GM19035 (cell line): ENCODE measurements around the gene TNS2.
A peak's percentile ranks its signal among the peaks of the same experiment; 100 is the strongest.

ENCODE experiments used
- ATAC-seq: cut with Tn5 transposase; IDR thresholded peaks from one replicate; pipeline ENCODE4 v1.9.1; 2021; ENCODE audit not compliant: unreplicated experiment

TNS2 gene

GRCh38 chr12:53068811-53069585 is 19.1 kb downstream of the TNS2 start:
- no peak for ATAC-seq

DNA sequence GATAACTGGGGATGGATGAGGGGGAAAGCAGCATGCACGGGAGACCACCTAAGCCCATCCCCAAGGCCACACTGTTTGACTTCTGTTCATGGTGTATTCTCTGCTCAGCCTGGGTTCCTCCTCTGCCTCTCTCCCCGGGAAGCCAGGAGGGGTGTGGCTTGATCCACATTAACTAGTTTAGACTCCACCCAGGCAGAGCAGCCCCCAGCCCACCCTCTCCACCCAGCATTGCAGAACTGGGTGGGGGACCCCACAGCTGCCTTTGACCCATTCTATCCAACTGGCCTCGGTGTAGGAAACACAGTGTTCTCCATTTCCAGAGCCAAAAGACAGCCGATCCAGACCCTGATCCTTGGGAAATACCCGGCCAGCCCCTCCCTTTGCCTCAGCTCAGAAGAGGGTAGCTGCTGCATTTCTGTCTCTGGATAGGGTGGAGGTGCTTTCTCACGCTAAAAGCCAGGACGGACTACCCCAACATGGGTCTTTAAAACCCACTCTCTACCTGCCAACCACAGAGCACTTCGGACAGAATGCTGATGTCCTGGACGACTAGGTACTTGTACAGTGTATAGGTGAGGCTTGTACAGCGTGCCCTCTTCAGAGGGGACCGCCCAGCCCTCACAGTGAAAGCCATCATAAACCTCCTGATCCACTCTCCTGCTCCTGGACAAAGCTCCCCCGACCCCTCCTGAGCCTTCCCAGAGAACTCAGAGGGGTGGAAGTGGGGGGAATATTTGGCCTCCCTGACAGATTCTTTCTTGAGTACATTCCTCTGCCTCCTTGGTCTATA is 20.0 kb downstream of the TNS2 start:
- ATAC-seq = no peak

- ATAC-seq = no peak
Observed at GRCh38 chr12:53070877-53071492, 21.1 kb downstream of the TNS2 start.

DNA sequence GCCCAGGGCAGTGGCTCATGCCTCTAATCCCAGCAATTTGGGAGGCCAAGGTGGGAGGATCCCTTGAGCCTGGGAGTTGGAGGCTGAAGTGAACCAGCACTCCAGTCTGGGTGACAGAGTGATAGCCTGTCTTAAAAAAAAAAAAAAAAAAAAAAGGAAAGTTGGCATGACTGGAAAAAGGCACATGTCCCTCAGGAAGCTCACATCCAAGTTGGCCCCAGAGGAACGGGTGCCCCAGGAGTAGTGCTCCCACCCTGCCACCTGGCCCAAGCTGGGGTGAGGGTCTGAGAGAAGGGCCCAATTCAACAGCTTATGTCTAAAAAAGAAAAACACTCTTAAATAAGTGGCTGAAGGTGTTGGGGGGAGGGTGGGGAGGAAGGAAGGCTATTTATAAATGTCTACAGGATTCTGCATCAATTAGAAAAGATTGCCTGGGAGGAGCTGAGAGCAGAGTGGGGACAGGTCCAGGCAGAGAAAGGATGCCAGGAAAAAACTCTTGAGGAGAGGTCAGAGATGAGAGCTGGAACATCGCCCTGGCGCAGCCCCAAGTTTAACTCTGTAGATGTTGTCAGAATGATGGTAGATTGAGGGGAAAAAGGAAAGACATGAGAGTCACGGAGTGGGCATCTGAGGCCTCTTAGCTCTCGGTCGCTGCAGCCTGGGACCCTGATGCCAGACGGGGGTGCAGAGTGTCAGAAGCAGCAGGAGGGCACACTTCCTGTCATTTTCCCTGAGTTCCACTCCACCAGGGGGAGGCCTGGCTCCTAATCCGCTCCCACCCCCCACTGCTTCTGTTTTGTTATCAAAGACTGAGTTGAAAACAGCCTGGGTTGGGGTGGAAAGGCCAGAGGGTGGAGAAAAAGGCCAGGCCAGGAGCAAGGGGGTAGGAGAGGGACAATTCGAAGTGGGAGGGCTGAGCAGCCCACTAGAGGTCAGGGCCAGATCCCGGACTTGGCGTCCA is 22.0 kb downstream of the TNS2 start:
- no peak for ATAC-seq

DNA sequence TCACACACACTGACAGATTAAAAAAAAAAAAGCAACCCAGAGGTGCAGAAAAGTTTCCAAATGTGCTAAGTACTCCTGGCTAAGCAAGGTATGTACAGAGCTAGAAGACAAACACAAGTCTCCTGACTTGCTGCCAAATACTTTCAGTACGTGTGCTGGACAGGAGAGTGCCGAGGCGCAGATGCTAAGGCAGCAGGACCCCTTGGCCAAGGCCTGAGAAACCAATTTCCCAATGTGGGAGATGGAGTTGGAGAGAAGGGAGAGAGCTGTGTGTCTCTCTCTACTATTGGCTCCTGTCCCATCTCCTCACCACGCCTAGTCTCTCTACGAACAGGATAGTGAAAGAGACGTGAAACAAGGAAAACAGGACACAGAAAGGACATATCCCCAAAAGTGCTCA is 24.0 kb downstream of the TNS2 start:
- no peak for ATAC-seq

GRCh38 chr12:53074283-53074998 is 24.6 kb downstream of the TNS2 start:
- no peak for ATAC-seq

DNA sequence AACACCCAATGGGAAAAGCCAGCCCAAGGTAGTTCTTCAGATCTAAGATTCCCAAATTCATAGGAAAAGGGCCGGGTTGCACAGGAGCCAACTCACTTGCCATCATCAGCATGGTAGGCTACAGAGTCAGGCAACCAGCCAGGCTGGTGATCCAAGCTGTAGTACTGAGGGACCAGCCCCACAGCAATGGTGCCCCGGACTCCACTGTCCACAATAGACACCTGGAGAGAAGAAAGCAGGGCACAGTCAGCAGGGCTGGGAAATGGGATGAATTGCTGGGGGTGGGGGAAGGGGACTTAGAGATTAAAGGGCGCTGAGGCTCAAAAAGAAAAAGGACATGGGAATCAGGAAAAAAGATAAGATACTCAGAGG is 25.1 kb downstream of the TNS2 start:
- no peak for ATAC-seq

DNA sequence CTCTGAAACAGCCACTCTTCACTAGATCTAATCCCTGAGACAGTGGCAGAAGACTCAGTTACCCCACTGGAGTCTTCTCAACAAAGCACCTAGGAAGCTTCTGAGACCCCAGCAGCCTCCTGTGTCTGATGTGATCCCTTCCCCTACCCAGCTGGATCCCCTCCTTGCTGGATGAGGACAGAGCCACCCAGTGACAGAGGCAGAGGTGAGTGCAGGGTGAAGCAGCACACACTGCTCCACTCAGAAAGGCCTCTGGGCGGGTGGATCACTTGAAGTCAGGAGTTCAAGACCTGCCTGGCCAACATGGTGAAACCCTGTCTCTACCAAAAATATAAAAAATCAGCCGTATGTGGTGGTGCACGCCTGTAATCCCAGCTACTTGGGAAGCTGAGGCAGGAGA is 26.6 kb downstream of the TNS2 start:
- no peak for ATAC-seq

- ATAC-seq = no peak
Observed at GRCh38 chr12:53077030-53077429, 27.2 kb downstream of the TNS2 start.

- ATAC-seq = peak; percentile 27
Observed at GRCh38 chr12:53078425-53079225, 28.8 kb downstream of the TNS2 start.

DNA sequence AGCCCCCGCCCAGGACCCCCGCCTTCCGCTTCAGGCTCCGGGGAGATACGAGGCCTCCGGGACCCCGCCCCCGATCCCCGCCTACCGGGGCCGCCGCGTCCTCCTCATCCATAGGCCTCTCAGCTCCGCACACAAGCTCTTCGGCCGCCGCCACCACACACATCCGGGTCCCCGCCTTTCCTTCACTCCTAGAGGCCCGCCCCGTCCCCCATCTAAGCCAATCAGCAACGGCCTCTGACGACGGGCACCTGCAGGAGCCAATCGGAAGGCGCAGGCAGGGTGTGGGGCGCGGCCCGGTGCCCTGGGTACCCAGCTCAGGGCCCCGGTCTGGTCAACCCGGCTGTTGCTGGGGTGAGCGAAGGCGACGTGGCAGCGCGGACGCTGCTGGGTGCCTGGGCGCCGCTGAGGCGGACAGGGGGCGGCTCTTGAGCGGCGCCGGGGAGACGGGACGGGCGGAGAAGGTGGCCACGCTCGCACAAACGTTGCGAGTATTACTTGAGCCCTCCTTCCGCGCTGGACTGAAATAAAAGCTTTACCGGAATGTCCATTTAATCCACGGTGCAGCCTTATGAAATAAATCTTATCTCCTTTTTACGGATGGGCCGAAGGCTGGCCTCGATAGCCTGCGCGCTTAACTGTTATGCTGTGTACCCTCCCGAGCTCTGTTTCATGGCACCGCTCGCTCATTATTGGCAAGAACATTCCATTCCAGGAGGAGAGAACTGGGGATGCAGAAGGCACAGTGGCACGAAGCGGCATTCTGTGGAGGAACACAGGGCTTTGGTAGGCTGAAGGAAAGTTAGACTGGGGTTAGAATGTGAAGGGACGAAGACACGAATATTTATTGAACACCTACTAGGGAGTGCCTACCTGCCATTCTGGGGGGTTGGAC is 29.6 kb downstream of the TNS2 start, which contains the start of gene SPRYD3:
Gene SPRYD3, minus strand, starts transcription at position 165 of the 892 bp plus-strand sequence. Its CDS starts 57 bp downstream, at position 108.
- peak; percentile 98 for ATAC-seq

- ATAC-seq = no peak
Observed at GRCh38 chr12:53082637-53083175, 32.8 kb downstream of the TNS2 start.

DNA sequence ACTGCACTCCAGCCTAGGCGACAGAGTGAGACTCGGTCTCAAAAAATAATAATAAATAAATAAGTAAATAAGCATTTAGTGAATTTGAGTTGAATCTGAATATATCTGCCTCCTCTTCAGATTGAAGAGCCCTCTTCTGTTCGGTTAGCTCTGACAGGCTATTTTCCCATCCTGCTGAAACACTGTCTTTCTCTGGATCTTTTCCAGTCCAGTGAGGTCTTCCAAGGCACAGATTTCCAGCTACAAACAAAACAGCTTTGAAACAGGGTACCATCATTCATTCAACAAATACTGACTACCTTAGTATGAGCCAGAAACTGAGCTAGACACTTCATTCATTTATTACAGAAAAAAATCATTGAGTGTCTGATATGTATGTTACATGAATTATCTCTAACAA is 36.5 kb downstream of the TNS2 start:
- ATAC-seq = no peak

GRCh38 chr12:53090105-53090504 is 40.2 kb downstream of the TNS2 start:
- ATAC-seq = no peak

- no peak for ATAC-seq
Observed at GRCh38 chr12:53090554-53090953, 40.7 kb downstream of the TNS2 start.

DNA sequence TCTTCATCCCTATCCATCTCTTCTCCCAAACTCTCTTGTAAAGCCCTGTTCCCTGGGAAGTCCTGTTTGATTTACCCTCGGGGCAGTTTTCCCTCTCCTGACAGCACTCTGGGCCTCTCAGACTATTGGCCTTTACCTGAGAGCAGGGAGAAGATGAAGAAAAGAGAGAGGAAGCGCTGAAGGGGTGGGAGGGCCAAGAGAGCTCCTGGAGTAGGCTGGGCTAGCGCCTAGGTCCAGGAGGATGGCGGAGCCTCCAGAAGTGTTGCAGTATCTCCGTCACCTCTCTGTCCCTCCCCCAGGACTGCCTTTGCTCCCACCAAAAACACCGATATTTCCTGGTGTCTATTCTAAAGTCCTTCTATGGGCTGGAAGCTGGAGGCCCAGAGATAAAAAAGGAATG is 41.9 kb downstream of the TNS2 start:
- ATAC-seq = no peak

- ATAC-seq = no peak
Observed at GRCh38 chr12:53093777-53094393, 44.0 kb downstream of the TNS2 start.

GRCh38 chr12:53094394-53094787 is 44.5 kb downstream of the TNS2 start:
- ATAC-seq = no peak
